Central memory CD8-positive, alpha-beta T cell (primary cell): ENCODE results near the gene ATG10.
"Not testable (repeated sequence)": the region's sequence is repeated elsewhere in the genome, so short reads cannot be mapped to it uniquely, and the experiment has no call there.

Experiments
- ATAC-seq: fragments of 150-1000 bp; cut with Tn5 transposase; replicated peaks from 2 replicates; pipeline ENCODE4 v1.10.0; 2022; ENCODE audit warnings: mild to moderate bottlenecking, moderate FRiP score, moderate number of reproducible peaks; ENCODE audit not compliant: poor library complexity, severe bottlenecking; ENCODE audit errors: extremely low read depth
- DNase-seq, 2 donors: peaks; one replicate each; pipeline ENCODE4 v3.0.0; 2021; ENCODE audit warnings: low spot score in 2 of 2
- H3K27ac Mint-ChIP-seq: one replicate; pipeline ENCODE4 v1.8.0; 2022; ENCODE audit warnings: low read depth, mild to moderate bottlenecking, moderate library complexity, mixed read lengths
- H3K27me3 Mint-ChIP-seq: one replicate; pipeline ENCODE4 v1.8.0; 2022; ENCODE audit warnings: mixed read lengths
- H3K36me3 Mint-ChIP-seq: one replicate; pipeline ENCODE4 v1.8.0; 2022; ENCODE audit warnings: mild to moderate bottlenecking, moderate library complexity, mixed read lengths; ENCODE audit not compliant: insufficient read depth
- H3K4me1 Mint-ChIP-seq: one replicate; pipeline ENCODE4 v1.8.0; 2022; ENCODE audit warnings: mixed read lengths
- H3K4me3 Mint-ChIP-seq: one replicate; pipeline ENCODE4 v1.8.0; 2022; ENCODE audit warnings: mild to moderate bottlenecking, moderate library complexity, mixed read lengths
- H3K9me3 Mint-ChIP-seq: one replicate; pipeline ENCODE4 v1.8.0; 2022; ENCODE audit warnings: mixed read lengths

ATG10 gene

DNA sequence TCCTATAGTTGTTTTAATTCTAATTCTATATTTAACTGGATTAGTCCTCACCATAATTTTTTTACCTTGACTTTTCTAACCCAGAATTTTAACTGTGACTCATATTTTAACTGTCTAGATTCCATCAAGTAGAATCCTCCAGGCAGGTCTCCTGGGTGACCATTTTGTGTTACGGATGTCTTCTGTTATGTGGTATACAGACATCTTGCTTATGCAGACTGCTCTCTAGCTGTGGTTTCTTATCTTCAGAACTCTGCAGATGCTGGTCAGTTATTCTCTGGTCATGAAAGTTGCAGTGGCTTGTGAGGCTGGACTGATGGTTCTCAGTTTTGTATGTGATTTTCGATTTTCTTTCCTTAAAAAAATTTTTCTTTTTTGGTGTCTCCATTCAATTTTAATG, 139.4 kb downstream of the ATG10 start:
- H3K36me3 Mint-ChIP-seq: no peaks in the 10 kb centered on the region
- ATAC-seq: no peak
- DNase-seq: no peak
- no peaks in the 10 kb centered on the region for H3K27me3 Mint-ChIP-seq
- no peak overlapping the region for H3K27ac Mint-ChIP-seq
- no peak overlapping the region for H3K4me3 Mint-ChIP-seq
- no peaks in the 10 kb centered on the region for H3K9me3 Mint-ChIP-seq
- peaks cover 6% of the 10 kb centered on the region for H3K4me1 Mint-ChIP-seq

DNA sequence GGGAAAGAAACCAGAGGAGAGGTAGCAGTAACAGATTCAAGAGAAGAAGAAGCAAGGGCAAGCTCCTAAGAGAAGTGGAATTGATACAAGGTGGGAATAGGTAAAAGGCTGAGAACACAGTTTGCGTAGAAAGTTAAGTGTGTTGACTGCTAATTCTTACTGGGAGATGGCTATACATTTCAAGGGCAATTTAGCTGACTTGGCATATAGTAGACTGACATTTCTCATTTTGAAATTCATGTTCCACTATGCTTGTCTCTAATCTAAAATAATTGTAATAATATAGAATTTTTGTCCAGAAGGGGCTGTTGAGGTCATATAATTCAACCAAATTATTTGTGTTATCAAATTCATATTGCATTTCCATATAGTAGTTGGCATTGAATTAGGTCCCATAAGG, 144.0 kb downstream of the ATG10 start:
- DNase-seq: no peak
- Mint-ChIP-seq H3K4me1 (no peaks in the 10 kb centered on the region), H3K36me3 (peaks cover 3% of the 10 kb centered on the region), H3K27me3 (no peaks in the 10 kb centered on the region), H3K27ac (no peak overlapping the region), H3K4me3 (no peak overlapping the region), H3K9me3 (no peaks in the 10 kb centered on the region)
- ATAC-seq: no peak

DNA sequence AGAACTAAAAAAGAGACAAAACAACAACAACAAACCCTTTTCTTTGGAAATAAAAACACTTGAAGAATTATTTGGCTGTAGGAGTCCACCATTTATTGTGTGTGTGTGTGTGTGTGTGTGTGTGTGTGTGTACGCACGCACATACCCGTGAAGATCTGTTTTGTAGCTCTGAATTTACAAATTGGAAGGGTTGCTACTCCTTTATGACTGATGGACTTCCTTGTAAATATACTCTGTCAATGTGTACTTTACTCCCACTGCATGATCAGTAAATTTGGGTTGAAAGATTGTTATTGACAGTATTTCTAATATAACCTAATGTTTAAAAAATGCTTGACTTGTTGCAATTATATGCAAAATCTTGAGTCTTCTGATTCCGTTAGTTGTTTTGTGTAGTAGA, 148.1 kb downstream of the ATG10 start:
- Mint-ChIP-seq H3K4me3 (no peak overlapping the region), H3K9me3 (peaks cover 6% of the 10 kb centered on the region), H3K36me3 (peaks cover 3% of the 10 kb centered on the region), H3K27ac (no peak overlapping the region), H3K27me3 (no peaks in the 10 kb centered on the region), H3K4me1 (no peaks in the 10 kb centered on the region)
- no peak for ATAC-seq
- DNase-seq: no peak

DNA sequence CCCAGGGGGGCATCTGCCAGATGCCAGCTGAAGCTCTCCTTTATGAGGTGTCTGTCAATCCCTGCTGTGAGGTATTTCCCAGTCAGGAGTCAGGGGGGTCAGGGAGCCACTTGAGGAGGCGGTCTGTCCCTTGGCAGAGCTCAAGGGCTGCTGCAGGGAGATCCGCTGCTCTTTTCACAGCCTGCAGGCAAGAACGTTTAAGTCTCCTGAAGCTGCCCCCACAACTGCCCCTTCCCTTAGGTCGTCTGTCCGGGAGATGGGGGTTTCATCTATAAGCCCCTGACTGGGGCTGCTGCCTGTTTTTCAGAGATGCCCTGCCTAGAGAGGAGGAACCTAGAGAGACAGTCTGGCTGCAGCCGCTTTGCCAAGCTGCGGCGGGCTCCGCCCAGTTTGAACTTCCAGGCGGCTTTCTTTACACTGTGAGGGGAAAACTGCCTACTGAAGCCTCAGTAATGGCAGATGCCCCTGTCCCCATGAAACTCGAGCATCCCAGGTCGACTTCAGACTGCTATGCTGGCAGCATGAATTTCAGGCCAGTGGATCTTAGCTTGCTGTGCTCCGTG, 158.0 kb downstream of the ATG10 start:
- no peak for DNase-seq
- H3K27me3 Mint-ChIP-seq: no peaks in the 10 kb centered on the region
- H3K4me3 Mint-ChIP-seq: no peak overlapping the region
- no peak overlapping the region for H3K27ac Mint-ChIP-seq
- peaks cover 5% of the 10 kb centered on the region for H3K4me1 Mint-ChIP-seq
- H3K36me3 Mint-ChIP-seq: peaks cover 1% of the 10 kb centered on the region
- H3K9me3 Mint-ChIP-seq: peaks cover 28% of the 10 kb centered on the region
- no peak for ATAC-seq

DNA sequence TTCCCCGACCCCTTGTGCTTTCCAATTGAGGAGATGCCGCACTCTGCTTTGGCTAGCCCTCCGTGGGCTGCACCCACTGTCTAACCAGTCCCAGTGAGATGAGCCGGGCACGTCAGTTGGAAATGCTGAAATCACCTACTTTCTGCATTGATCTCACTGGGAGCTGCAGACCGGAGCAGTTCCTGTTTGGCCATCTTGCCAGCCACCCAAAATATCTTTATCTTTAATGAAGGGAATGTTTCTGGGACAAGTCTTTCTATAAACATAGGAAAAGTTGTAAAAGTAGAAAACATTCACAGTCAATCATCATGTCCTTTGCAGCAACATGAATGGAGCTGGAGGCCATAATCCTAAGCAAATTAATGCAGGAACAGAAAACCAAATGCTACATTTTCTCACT, 158.8 kb downstream of the ATG10 start:
- peaks cover 1% of the 10 kb centered on the region for H3K36me3 Mint-ChIP-seq

DNA sequence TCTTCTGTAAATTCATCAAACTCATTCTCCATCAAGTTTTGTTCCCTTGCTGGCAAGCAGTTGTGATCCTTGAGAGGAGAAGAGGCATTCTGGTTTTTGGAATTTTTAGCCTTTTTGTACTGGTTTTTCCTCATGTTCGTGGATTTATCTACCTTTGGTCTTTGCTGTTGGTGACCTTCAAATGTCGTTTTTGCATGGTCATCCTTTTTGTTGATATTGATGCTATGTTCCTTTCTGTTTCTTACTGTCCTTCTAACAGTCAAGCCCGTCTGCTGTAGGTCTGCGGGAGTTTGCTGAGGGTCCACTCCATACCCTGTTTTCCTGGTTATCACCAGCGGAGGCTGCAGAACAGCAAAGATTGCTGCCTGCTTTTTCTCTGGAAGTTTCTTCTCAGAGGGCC, 165.4 kb downstream of the ATG10 start:
- Mint-ChIP-seq H3K27ac (no peak overlapping the region), H3K9me3 (peaks cover 26% of the 10 kb centered on the region), H3K27me3 (no peaks in the 10 kb centered on the region), H3K4me3 (no peak overlapping the region), H3K36me3 (no peaks in the 10 kb centered on the region), H3K4me1 (no peaks in the 10 kb centered on the region)
- DNase-seq (no peak), ATAC-seq (no peak)

More for the DNA sequence above, 158.8 kb downstream of the ATG10 start:
- peaks cover 5% of the 10 kb centered on the region for H3K4me1 Mint-ChIP-seq
- no peaks in the 10 kb centered on the region for H3K27me3 Mint-ChIP-seq
- DNase-seq (no peak), ATAC-seq (no peak)
- no peak overlapping the region for H3K4me3 Mint-ChIP-seq
- no peak overlapping the region for H3K27ac Mint-ChIP-seq
- peaks cover 36% of the 10 kb centered on the region for H3K9me3 Mint-ChIP-seq

DNA sequence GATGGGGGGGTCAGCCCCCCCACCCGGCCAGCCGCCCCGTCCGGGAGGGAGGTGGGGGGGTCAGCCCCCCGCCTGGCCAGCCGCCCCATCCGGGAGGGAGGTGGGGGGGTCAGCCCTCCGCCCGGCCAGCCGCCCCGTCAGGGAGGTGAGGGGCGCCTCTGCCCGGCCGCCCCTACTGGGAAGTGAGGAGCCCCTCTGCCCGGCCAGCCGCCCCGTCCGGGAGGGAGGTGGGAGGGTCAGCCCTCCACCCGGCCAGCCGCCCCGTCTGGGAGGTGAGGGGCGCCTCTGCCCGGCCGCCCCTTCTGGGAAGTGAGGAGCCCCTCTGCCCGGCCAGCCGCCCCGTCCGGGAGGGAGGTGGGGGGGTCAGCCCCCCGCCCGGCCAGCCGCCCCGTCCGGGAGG, 168.0 kb downstream of the ATG10 start:
- DNase-seq, H3K4me1 Mint-ChIP-seq, H3K36me3 Mint-ChIP-seq, H3K4me3 Mint-ChIP-seq, H3K27ac Mint-ChIP-seq, H3K27me3 Mint-ChIP-seq, ATAC-seq: not testable (repeated sequence)
- peaks cover 19% of the 10 kb centered on the region for H3K9me3 Mint-ChIP-seq

DNA sequence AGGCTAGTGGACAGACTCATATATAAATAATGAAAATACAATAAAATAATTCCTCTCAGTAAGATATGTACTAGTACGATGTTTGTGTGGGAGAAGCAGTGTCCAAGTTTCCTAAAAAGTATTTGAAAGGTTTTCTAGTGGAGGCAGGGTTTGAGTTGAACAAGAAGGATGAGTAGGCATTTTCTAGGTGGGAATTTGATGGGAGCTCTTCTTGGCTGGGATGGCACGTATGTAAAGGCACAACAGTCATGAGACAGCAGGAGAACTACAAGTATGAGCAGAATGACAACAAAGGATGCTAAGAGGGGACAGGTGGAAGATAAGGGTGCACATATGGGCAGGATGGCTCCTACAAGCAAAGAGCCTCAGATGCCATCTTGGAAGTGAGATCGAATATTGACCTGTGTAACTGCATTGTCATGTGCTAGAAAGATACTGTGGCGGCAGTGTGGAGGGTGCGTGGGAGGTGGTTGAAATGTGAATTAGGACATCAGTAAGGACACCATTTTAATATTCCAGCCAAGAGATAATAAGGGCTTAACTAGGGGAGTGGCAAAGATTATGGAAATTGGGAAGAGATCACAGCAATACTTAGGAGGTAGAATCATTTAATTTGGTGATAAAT, 170.5 kb downstream of the ATG10 start:
- Mint-ChIP-seq H3K4me3 (no peak overlapping the region), H3K4me1 (no peaks in the 10 kb centered on the region), H3K27ac (no peak overlapping the region), H3K36me3 (no peaks in the 10 kb centered on the region), H3K9me3 (no peaks in the 10 kb centered on the region), H3K27me3 (no peaks in the 10 kb centered on the region)
- DNase-seq: no peak
- no peak for ATAC-seq

DNA sequence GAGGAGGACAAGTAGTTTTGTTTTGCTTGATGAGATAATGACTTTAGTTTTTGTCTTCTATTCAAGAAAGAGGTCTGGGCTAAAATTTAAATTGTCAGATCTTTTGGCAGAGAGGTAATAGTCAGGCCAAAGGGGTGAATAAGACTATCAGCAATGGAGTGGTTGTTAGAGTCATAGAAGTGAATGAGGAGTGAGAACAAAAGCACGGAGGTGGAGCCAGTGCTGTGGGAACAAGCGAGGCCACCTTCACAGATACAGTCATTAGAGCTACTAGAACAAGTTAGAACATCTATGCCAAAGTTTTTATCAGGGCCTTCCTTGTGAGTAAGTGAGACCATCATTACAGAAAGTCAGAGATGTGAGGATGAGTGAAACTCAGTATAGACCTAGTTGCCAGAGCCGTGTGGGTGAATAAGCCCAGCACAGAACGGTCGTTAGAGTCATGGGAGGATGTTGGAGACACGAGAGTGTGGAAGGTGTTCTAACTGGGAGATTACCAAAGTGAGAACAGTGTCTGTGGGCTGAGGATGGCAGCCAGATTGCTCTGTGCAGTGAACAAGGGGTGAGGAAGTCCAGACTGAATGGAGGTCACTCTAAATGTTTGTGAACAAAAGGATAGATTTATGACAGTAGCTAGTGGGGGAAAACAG, 171.2 kb downstream of the ATG10 start:
- Mint-ChIP-seq H3K4me3 (no peak overlapping the region), H3K36me3 (no peaks in the 10 kb centered on the region), H3K9me3 (no peaks in the 10 kb centered on the region), H3K27me3 (no peaks in the 10 kb centered on the region), H3K27ac (no peak overlapping the region), H3K4me1 (no peaks in the 10 kb centered on the region)
- ATAC-seq (no peak), DNase-seq (no peak)

DNA sequence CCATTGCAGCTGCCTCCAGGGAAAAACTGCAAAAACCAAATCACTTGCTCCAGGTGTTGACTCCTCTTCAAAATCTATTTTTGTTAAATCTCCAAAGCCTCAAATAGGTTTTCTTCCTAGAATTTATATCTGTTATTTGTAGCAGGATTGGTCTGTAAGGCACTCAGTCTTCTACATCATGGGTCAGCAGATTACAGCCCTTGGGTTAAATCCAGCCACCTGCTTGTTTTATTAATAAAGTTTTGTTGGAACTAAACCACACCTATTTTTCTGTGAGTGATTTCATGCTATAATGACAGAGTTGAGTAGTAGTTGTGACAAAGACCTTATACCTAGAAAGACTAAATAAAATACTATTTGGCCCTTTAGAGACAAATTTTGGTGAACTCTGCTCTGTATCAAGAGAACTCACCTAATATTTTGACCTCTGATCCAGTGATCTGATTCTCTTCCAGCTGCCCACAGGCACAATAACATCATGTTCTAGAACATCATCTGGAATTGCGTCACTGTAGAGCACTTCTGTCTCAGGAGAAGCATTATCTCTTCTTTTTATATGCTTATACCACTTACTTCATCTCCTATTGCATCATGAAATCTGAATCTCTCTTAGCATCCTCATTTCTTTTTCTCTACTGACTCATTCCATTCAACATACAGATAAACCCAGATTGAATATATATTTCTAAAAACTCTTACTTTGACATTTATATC, 176.2 kb downstream of the ATG10 start:
- H3K36me3 Mint-ChIP-seq: no peaks in the 10 kb centered on the region
- H3K9me3 Mint-ChIP-seq: no peaks in the 10 kb centered on the region
- no peak overlapping the region for H3K4me3 Mint-ChIP-seq
- DNase-seq (no peak), ATAC-seq (no peak)
- H3K27ac Mint-ChIP-seq: no peak overlapping the region
- no peaks in the 10 kb centered on the region for H3K4me1 Mint-ChIP-seq
- H3K27me3 Mint-ChIP-seq: no peaks in the 10 kb centered on the region

DNA sequence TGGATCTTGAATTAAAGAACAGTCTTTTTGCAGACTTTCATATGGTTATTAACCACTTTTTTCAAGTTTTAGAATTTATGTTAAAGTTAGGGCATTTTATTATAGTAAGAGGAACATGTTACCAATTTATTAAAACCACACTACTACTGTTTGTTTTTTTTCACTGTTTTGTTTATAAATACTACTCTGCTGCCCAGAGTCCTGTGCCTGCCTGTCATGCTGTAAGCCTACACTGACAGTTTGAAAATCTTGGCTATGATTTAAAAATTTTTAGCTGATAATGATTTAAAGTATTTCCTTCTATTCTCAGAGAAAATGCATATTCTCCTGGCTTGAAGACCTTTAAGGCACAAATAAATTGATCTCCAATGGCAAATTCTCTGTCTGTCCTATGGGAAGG, 177.6 kb downstream of the ATG10 start:
- Mint-ChIP-seq H3K36me3 (no peaks in the 10 kb centered on the region), H3K27ac (no peak overlapping the region), H3K4me1 (no peaks in the 10 kb centered on the region), H3K4me3 (no peak overlapping the region), H3K27me3 (no peaks in the 10 kb centered on the region), H3K9me3 (no peaks in the 10 kb centered on the region)
- DNase-seq (no peak), ATAC-seq (no peak)

DNA sequence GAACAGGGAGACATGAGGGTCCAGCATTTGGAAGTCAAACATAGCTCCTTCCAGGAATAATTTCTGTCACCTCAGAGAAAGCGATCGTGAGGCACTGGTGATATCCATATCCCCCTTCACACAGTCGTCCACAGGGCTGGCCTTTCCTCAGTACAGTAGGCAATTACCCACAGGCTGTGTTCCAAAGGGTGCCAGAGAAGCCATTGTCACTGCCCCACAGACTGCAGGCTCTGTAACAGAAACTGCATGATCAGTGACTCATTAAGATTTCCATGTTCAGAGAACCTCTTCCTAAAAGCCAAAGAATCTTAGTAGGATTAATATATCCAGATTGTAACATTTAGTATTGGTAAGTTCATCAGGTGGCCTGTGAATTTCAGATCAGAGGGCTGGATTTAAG, 178.7 kb downstream of the ATG10 start:
- Mint-ChIP-seq H3K27ac (no peak overlapping the region), H3K36me3 (no peaks in the 10 kb centered on the region), H3K9me3 (no peaks in the 10 kb centered on the region), H3K4me3 (no peak overlapping the region), H3K27me3 (no peaks in the 10 kb centered on the region), H3K4me1 (no peaks in the 10 kb centered on the region)
- ATAC-seq (no peak), DNase-seq (no peak)

DNA sequence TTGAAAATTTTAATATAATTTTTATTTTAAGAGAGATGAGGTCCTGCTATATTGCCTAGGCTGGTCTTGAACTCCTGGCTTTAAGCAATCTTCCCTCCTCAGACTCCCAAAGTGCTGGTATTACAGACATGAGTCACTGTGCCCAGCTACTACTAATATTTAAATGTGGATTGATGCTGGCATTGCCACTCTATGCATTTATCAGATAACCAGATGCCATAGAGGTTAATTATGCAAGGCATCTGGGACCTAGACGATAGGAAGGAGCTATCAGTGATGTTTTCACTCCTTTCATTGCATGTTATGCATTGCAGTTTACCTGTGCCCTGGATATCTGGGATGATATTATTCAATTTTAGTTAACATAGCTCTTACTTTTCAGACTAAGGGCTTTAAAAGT, 179.4 kb downstream of the ATG10 start:
- no peaks in the 10 kb centered on the region for H3K4me1 Mint-ChIP-seq
- no peaks in the 10 kb centered on the region for H3K36me3 Mint-ChIP-seq
- no peak overlapping the region for H3K4me3 Mint-ChIP-seq
- H3K9me3 Mint-ChIP-seq: no peaks in the 10 kb centered on the region
- no peak for ATAC-seq
- H3K27ac Mint-ChIP-seq: no peak overlapping the region
- DNase-seq: no peak
- no peaks in the 10 kb centered on the region for H3K27me3 Mint-ChIP-seq
